ENCODE results near the gene MTUS2.

DNA sequence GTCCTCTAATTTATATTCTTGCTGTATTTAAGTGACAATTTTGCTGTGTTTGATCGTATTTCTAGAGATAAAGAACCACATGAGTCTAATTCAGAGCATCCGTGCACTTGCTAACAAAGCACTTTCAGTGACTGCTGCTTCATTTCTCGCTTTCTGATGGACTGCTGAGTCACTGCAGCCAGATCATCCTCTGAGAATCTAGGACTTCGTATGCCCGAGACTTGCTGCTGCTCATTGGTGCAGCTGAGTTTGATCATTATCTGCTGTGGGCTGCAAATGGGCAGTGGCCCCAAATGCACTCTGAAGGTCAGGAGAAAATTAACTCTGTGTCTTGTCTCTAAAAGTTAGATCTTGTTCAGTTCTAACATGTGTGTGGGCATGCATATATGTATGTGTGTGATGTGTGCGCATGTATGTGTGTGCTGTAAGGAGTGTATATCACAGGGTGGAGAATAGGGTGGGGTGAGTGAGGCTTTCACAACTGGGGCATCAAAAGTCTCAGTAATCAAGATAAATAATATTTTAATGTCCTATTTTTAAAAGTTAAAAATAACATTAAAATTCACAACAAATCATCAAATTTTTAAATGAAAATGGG is 342.6 kb downstream of the MTUS2 start:
- TF ChIP-seq, protein P1, sequence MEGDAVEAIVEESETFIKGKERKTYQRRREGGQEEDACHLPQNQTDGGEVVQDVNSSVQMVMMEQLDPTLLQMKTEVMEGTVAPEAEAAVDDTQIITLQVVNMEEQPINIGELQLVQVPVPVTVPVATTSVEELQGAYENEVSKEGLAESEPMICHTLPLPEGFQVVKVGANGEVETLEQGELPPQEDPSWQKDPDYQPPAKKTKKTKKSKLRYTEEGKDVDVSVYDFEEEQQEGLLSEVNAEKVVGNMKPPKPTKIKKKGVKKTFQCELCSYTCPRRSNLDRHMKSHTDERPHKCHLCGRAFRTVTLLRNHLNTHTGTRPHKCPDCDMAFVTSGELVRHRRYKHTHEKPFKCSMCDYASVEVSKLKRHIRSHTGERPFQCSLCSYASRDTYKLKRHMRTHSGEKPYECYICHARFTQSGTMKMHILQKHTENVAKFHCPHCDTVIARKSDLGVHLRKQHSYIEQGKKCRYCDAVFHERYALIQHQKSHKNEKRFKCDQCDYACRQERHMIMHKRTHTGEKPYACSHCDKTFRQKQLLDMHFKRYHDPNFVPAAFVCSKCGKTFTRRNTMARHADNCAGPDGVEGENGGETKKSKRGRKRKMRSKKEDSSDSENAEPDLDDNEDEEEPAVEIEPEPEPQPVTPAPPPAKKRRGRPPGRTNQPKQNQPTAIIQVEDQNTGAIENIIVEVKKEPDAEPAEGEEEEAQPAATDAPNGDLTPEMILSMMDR (IDR thresholded peaks at IDR 0.05), result no peak
- TF ChIP-seq EP300 (IDR thresholded peaks at IDR 0.05; ENCODE audit: low read depth), result no peak
